Adrenal gland (tissue), 19 donors: ENCODE measurements around the gene TLE6. TPM values are rescaled to one million over a fixed set of nuclear protein-coding genes. Genes with fewer than 3 reads are reported as not detected.
"Not testable (repeated sequence)": the region's sequence is repeated elsewhere in the genome, so short reads cannot be mapped to it uniquely, and the experiment has no call there.

Experiments
- DNase-seq, 7 donors: peaks; one replicate each; pipeline ENCODE4 v3.0.0-alpha.2; 2019 to 2020
- H3K27ac ChIP-seq, 5 donors: fragments of 200-600 bp; sonication (generic) in 4 of 5; 1 replicate in 3 of 5; 2 replicates in 2 of 5; pipeline versions ENCODE4 v1.5.1 to v1.8.0; 2016 to 2020; ENCODE audit warnings: mild to moderate bottlenecking in 1 of 5
- H3K27me3 ChIP-seq: fragments of 200-600 bp; 2 replicates; pipeline ENCODE4 v1.8.0; 2021
- H3K36me3 ChIP-seq, 2 donors: fragments of 200-600 bp; replicated peaks in 1 of 2; 1 replicate in 1 of 2; 2 replicates in 1 of 2; pipeline versions ENCODE4 v1.5.1 to v1.8.0; 2018 to 2022
- H3K4me1 ChIP-seq, 2 donors: fragments of 200-600 bp; replicated peaks in 1 of 2; 1 replicate in 1 of 2; 2 replicates in 1 of 2; pipeline versions ENCODE4 v1.5.1 to v1.8.0; 2018 to 2021
- H3K4me3 ChIP-seq, 4 donors: fragments of 200-600 bp; sonication (generic) in 3 of 4; one replicate each; pipeline ENCODE4 v1.5.1; 2016 to 2018
- H3K9me3 ChIP-seq, 3 donors: fragments of 200-600 bp; sonication (generic) in 1 of 3; replicated peaks in 1 of 3; 1 replicate in 2 of 3; 2 replicates in 1 of 3; pipeline versions ENCODE4 v1.5.1 to v1.8.0; 2016 to 2021
- CTCF ChIP-seq, 6 experiments: fragments of 450-650 bp in 4 of 6; fragments of 200-600 bp in 2 of 6; sonication (generic) in 1 of 6; IDR thresholded peaks; 1 replicate in 5 of 6; 2 replicates in 1 of 6; pipeline versions ENCODE4 v1.5.1 to v1.8.0; 2016 to 2021; ENCODE audit warnings: antibody characterized with exemption in 6 of 6, mild to moderate bottlenecking in 2 of 6, moderate library complexity in 1 of 6
- POLR2A ChIP-seq, 2 donors: fragments of 450-650 bp; IDR thresholded peaks; one replicate each; pipeline ENCODE4 v1.6.1; 2017; ENCODE audit warnings: antibody characterized with exemption in 2 of 2, mild to moderate bottlenecking in 2 of 2, moderate library complexity in 1 of 2
- WGBS, 4 donors: extraction: QIAGEN DNeasy Blood & Tissue Kit in 2 of 4; methylation state at CpG; one replicate each; pipeline versions ENCODE4 v1.1.5 to v1.1.7; 2013 to 2017; 5-methylcytosine and 5-hydroxymethylcytosine counted together
- intact Hi-C, 2 donors: fragments of 100-400 bp; cut with DNase I; formaldehyde crosslinking; loops; one replicate each; pipeline versions ENCODE4 v1.14.1 to v1.15.0; 2022 to 2023
- long read RNA-seq, 10 donors: library from polyadenylated mRNA in 3 of 10; unstranded in 2 of 10; stranded (forward) in 1 of 10; transcript quantifications; one replicate each; pipeline ENCODE4 v2.0.0 and lab custom pipeline, GENCODE V29; 2021 to 2026
- polyA plus RNA-seq, 3 donors: library from polyadenylated mRNA; stranded (reverse); fragments of 200-250 nt in 2 of 3; fragments of 350-450 nt in 1 of 3; fragmentation: Illumina TruSeq in 1 of 3; extraction: RNeasy Lipid Tissue Mini Kit (QIAGEN cat#74804) in 1 of 3; gene quantifications; one replicate each; pipeline ENCODE4 v1.2.3, GENCODE V29; 2013 to 2014
- total RNA-seq, 9 donors: library from RNA; depleted of rRNA in 4 of 9; stranded (reverse); fragments of >200 nt in 4 of 9; fragments of 120-200 nt in 1 of 9; fragmentation: NEBNext Ultra II Directional in 1 of 9; extraction: Animal tissue kit (Norgen Biotek cat#: 25700) in 1 of 9; gene quantifications; one replicate each; pipeline versions ENCODE4 v1.1.0 to v1.2.4, GENCODE V29; 2013 to 2023
- donor health status: healthy with polysubstance abuse.
- donor health status: Bipolar disorder and iron deficiency.
- donor health status: DM: yes; HTN: yes; CAD: no.
- donor health status: DM: no; HTN: no; CAD: no.
- donor health status: DM: no; HTN: no; CAD: no.
- donor health status: DM: yes; HTN: yes; CAD: no.

TLE6 gene
- total RNA-seq (1 to 10 TPM in 6 of 9 donors, under 1 TPM in 3; 0.48 to 3.2 (median 1.8) TPM), polyA plus RNA-seq (10 to 100 TPM in 1 of 3 donors, 1 to 10 TPM in 2; 1.2 to 13.9 (median 6.3) TPM)
- long read RNA-seq, donor 1 = 0 reads
- long read RNA-seq, donor 2 = 0 reads
- long read RNA-seq, donor 3 = 0 reads
- long read RNA-seq, donor 4 = 0 reads
- long read RNA-seq, donor 5, partial matches to known transcripts = 0 of 1 reads
- long read RNA-seq, donor 5, other reads (novel, unspliced or antisense) = 1 of 1 reads
- long read RNA-seq, donor 6, partial matches to known transcripts = 1 of 2 reads
- long read RNA-seq, donor 6, other reads (novel, unspliced or antisense) = 0 of 2 reads
- long read RNA-seq, donor 7 = 0 reads
- long read RNA-seq, donor 8 = 0 reads
- long read RNA-seq, donor 9 = 0 reads
- long read RNA-seq, donor 10 = 0 reads

GRCh38 chr19:2977001-2977745, at the start of gene TLE6:
TSS of gene TLE6 (plus strand) at chr19:2977564. CDS start at chr19:2978234, 670 bp downstream.
- Histone ChIP-seq H3K36me3 (no peaks in the 10 kb centered on the region), H3K4me3 (peak within 1 kb of the TSS in 3 of 4 donors; percentile 33 to 61 (median 35)), H3K9me3 (no peaks in the 10 kb centered on the region), H3K4me1 (peaks cover 15 to 50% of the 10 kb centered on the region in 2 donors), H3K27ac (peak within 1 kb of the TSS in 4 of 5 donors; percentile 8 to 77 (median 28)), H3K27me3 (no peaks in the 10 kb centered on the region)
- WGBS, 4 donors = 0 to 1% (median 1%) methylated on average over 17 to 51 of the region's 51 CpGs
- intact Hi-C loops = loop anchor here in 1 of 2 donors (10.0 kb wide), 1 partner anchor 58 kb away; no protein-coding TSS in a partner anchor
- peak; percentile 97 to 99 (median 98) for DNase-seq
- TF ChIP-seq CTCF (IDR thresholded peaks at IDR 0.05) (no peak), POLR2A (IDR thresholded peaks at IDR 0.05) (no peak)

GRCh38 chr19:2933490-2933910, 43.9 kb upstream of the TLE6 start:
- H3K4me1 ChIP-seq = no peaks in the 10 kb centered on the region
- H3K36me3 ChIP-seq = peaks cover 0 to 26% of the 10 kb centered on the region in 2 donors
- H3K4me3 ChIP-seq = no peak overlapping the region
- TF ChIP-seq CTCF (IDR thresholded peaks at IDR 0.05) (no peak), POLR2A (IDR thresholded peaks at IDR 0.05) (no peak)
- peak in 2 of 7 donors; percentile 13 to 28 for DNase-seq
- no peak overlapping the region for H3K27ac ChIP-seq
- 96 to 98% (median 98%) methylated on average over 18 of the region's 18 CpGs for WGBS, 4 donors
- H3K27me3 ChIP-seq = no peaks in the 10 kb centered on the region
- intact Hi-C loops = no loop called here
- peaks cover 0 to 29% (median 8%) of the 10 kb centered on the region in 3 donors for H3K9me3 ChIP-seq

GRCh38 chr19:2935863-2936262, 41.5 kb upstream of the TLE6 start:
- H3K4me1 ChIP-seq, H3K4me3 ChIP-seq, H3K27ac ChIP-seq, intact Hi-C loops, DNase-seq, H3K27me3 ChIP-seq: not testable (repeated sequence)
- Histone ChIP-seq H3K9me3 (peaks cover 0 to 29% (median 8%) of the 10 kb centered on the region in 3 donors), H3K36me3 (peaks cover 0 to 26% of the 10 kb centered on the region in 2 donors)
- WGBS, 4 donors = 93 to 100% (median 99%) methylated on average over 4 of the region's 4 CpGs

GRCh38 chr19:2942928-2943640, 34.3 kb upstream of the TLE6 start:
- Histone ChIP-seq H3K27me3 (no peaks in the 10 kb centered on the region), H3K36me3 (no peaks in the 10 kb centered on the region), H3K4me1 (peaks cover 5 to 9% of the 10 kb centered on the region in 2 donors), H3K27ac (no peak overlapping the region), H3K4me3 (no peak overlapping the region), H3K9me3 (no peaks in the 10 kb centered on the region)
- TF ChIP-seq CTCF (IDR thresholded peaks at IDR 0.05) = no peak
- no peak for DNase-seq
- intact Hi-C loops = loop anchor here (10.0 kb wide), 1 partner anchor 58 kb away; no protein-coding TSS in a partner anchor
- 87 to 90% (median 90%) methylated on average over 14 of the region's 14 CpGs for WGBS, 4 donors
